HG02981 (cell line): Measurements from ENCODE around the gene JCAD.
"Not testable (repeated sequence)": the region's sequence is repeated elsewhere in the genome, so short reads cannot be mapped to it uniquely, and the experiment has no call there.

Experiments used
- ATAC-seq: cut with Tn5 transposase; IDR thresholded peaks from one replicate; pipeline ENCODE4 v1.9.1; 2021; ENCODE audit warnings: mild to moderate bottlenecking, moderate library complexity; ENCODE audit not compliant: unreplicated experiment

The JCAD gene

DNA sequence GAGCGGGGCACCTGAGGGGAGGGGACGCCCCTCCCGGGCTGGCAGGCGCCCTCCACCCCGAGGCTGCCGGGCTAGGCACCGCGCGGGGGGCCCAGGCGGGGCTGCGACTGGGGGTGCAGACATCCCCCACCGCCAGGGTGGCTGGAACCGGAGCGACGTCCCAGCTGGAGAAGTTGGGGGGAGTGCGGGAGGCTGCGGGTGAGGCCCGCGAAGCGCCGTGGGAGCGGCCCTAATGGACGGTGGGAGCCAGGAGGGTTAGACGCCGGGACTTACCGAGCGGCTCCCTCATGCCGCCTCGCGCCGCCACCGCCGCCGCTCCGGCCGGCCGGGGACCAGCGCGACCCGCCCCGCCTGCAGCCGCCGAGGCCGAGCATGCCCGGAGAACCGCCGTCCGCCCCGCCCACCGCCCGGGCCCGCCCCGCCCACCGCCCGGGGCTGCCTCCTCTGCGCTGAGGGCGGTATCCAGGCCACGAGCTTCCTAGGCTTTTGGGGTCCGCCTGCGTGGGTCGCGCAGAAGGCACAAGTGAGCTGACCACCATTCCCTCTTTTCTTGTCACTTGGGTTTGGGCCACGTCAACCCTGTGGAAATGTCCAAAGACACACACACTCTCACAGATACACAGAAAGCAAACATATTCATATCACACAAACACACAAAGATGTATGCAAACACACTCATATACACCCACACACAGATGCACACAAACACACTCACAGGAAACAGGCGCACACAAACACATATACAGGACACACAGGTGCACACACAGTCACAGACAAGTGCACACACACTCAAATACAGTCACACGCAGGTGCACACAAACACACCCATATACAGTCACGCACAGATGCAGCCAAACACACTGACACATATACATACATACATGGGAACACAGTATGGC lies at the start of gene JCAD:
Gene JCAD (minus strand): TSS at position 378 of the 899 bp plus-strand sequence. CDS start 11,774 bp downstream, outside the sequence.
- ATAC-seq: peak; percentile 54

DNA sequence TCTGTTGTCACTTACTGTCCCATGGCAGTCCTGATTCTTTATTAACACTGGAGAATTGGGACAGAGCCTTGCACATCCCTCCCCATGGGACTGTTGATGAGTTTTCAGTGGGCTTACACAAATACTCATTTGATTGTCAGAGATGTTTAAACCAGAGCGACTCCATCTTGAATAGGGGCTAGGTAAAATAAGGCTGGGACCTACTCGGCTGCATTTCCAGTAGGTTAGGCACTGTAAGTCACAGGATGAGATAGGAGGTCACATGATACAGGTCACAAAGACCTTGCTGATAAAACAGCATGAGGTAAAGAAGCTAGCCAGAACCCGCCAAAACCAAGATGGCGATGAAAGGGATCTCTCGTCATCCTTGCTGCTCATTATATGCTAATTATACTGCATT lies 47.6 kb upstream of the JCAD start:
- no peak for ATAC-seq

GRCh38 chr10:30103595-30104320 lies 44.4 kb upstream of the JCAD start:
- ATAC-seq: no peak

DNA sequence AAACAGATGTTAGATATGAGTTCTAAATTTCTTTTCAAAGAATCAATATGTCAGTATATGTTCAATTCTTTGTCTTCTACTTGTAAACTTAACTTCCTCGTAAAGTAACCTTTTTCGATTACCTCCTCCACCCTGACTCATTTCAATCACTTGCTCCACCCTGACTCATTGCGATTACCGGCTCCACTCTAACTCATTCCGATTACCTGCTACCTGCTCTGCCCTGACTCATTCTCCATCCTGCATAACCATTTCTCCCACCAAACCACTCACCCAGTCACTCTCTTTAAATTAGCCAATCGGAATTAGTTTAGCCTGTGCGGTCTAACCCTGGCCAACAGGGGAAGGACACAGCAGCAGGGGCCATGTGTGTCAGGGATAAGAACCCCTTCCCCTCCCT lies 40.3 kb upstream of the JCAD start:
- ATAC-seq: not testable (repeated sequence)

DNA sequence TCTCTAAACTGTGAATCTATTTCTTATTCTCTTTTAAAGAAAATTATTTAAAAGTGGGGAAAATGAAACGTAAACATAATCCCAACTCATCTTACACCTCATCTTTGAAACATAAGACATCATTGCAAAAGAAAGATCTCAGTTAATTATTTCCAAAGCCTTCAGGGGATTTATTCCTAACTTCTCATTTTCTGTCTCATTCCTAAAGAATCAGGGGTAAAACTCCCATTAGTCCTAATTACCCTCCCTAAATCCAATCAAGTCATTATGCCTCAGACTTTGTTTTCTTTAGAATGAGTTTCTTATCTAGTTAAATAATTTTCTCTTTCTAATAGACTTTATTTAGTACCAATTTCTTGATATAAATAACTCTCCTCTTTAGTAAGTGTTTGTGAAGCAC lies 39.7 kb upstream of the JCAD start:
- no peak for ATAC-seq

DNA sequence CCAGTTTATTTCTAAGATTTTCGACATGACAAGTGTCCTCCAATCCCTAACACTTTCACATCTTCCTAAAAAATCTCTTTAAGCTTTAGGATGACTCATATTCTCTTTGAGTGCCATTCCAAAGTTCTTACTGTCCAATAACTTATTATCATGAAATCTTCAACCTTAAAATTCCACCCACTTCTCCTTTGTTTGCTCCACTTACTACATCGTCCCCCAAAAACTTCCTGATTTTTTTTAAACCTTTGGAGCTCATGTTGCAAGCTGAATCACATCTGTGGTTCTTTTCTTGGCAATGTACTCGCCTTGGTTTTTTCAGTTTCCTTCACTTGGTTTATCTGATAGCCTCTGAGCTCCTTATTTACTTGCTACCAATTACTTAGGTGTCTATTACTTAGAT lies 39.2 kb upstream of the JCAD start:
- ATAC-seq: no peak

GRCh38 chr10:30096564-30096963 lies 37.2 kb upstream of the JCAD start:
- no peak for ATAC-seq

DNA sequence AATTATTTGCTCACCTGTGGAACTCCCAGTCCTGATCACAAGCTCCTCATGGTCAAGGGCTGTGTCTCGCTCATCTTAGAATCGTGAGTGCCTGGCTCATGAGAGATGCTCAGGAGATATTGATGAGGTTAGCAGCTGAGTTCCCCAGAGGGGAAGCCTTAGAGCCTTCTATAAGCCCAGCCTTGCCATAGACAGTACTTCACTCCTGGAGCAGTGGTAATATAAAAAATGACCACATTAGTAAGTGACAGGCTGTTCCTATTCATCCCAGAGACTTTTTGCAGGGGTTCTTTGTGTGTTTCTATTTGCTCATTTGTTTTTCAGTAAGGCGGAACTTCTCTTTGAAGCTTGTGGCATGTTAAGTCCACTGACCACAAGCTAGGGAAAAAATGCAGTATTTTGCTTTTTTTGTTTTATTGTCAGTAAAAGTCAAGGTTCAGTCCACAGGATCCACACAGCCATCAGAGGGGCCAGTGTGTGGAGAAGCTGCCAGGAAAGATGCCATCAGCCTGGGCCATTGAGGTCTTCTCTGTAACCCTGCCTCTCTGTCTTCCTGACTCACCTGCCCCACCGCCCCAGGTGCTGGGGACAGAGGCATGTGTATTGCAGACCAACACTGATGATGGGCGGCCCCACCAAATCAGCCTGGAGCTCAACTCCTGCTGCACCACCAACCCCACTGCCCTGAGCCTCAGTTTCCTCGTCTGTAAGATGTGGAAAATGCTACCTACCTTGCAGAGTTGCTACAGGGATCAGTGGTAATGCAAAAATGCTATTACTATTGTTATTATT lies 36.4 kb upstream of the JCAD start:
- ATAC-seq: no peak

- ATAC-seq: no peak
Observed at GRCh38 chr10:30094601-30095000, 35.2 kb upstream of the JCAD start.

DNA sequence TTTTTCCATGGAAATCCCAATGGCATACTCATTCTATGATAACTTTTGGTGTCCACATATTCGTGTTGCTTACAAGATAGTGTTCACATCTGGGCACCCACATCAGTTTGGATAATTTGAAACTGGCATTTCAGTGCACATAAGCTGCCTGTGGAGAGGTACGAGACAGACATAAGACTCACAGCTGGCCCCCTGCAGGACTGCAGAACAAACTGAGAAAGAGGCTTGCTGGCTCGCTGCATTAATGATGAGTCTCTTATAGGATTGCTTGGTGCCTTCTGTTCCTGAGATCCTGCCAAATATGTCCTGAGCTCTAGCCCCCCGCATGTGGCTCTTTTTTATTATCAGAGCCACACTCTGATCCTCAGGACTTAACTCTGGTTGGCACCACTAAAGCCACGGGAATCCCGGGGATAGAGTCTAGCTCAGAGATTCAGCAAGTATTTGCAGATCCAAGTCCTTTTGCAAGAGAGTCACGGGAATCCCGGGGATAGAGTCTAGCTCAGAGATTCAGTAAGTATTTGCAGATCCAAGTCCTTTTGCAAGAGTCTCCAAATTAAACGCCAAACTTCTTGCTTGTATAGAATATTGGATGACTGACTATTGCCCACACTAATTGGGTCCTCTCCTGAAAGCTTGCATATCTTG lies 34.0 kb upstream of the JCAD start:
- no peak for ATAC-seq

- ATAC-seq: no peak
Observed at GRCh38 chr10:30092151-30092790, 32.9 kb upstream of the JCAD start.

DNA sequence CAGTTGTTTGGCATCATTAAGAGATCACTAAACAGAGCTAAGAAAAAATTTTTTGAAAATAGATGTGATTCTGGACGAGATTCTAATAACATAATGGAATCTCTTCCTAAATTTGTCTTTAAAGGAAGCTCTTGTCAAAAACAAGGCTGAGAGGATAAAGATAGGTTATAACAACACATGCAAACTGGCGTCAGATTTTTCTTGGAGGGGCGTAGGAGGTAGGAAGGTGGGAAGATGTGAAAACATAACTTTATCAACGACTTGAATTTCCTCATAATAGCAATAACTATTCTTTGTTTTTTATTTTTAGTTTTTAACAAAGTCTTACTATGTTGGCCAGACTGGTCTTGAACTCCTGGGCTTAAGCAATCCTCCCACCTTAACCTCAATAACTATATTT lies 31.8 kb upstream of the JCAD start:
- no peak for ATAC-seq

DNA sequence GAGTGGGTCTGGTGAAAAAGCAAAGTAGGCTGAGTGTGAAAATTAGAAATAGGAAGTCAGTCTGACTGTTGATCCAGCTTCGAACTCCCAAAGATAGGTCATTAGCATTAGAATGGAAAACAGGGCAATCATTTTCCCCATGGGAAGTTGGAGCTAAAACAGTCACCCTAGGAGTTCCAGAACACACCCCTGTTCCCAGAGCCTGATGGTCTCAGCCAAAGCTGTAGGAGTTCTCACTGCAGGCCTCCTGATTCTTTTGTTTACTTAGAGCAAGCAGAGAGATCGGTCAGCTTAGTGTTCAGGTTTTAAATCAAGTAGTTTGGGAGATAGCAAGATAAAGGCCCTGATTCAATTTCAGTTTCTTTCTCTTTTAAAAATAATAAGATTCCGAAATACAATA lies 28.8 kb upstream of the JCAD start:
- ATAC-seq: no peak

DNA sequence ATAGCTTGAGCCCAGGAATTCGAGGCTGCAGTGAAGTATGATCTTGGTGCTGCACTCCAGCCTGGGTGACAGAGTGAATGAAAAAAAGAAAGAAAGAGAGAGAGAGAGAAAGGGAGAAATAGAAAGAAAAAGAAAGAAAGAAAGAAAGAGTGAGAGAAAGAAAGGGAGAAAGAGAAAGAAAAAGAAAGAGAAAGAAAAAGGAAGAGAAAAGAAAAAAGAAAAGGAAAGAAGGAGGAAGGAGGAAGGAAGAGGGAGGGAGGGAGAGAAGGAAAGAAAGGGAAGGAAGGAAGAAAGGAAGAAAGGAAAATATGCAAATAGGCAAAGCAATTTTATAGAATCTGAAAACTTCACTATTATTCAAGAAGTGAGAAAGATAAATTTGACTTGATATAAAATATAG lies 24.5 kb upstream of the JCAD start:
- ATAC-seq: no peak

DNA sequence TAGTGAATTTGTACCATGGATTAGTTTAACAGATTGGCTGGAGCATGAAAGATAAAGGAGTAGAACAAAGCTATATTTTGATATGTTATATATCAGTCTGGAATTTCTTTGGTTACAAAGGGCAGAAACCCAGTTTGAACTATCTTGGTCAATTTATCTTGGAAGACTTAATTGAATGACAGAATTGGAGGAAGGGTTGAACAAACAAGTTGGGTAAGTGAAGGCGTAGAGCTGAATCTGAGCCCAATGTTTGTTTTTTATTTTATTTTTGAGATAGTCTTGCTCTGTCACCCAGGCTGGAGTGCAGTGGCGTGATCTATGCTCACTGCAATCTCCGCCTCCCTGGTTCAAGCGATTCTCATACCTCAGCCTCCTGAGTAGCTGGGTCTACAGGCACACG lies 21.8 kb upstream of the JCAD start:
- ATAC-seq: no peak

- no peak for ATAC-seq
Observed at GRCh38 chr10:30080161-30080560, 20.8 kb upstream of the JCAD start.

DNA sequence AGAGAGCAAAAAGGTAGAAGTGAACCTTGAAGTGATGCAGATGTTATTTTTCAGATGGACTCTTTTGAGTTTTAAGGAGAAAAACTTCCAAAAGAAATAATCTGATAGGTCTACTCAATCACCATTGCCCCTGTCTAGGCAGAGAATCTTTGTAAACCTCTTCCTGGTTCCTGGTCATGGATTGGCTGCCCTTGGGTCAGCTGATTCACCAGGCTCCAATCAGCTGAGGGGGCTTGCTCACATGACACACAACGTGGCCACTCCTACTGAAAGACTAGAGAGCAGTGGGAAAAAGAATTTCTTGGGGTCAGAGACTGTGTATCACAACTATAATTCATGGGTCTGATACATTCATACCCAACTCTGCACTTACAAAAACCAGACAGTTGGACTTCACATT lies 20.0 kb upstream of the JCAD start:
- no peak for ATAC-seq

DNA sequence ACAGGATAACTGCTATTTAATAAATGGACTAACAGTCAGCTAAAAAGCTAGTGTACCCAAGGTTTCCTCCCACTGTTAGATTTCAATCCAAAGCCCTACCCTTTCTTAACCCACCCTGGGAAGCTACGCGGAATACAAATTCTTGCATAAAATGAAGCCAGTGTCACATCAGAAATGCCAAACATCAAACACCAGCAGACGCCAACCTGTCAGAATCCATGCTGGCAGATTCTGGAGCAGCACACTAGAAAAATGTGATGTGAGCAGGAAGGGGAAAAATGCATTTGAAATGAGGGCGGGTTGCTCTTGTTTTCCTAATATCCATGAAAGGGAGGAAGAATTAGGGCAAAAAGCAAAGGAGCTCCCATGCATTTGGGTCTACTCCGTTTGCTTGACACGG lies 16.1 kb upstream of the JCAD start:
- ATAC-seq: no peak

DNA sequence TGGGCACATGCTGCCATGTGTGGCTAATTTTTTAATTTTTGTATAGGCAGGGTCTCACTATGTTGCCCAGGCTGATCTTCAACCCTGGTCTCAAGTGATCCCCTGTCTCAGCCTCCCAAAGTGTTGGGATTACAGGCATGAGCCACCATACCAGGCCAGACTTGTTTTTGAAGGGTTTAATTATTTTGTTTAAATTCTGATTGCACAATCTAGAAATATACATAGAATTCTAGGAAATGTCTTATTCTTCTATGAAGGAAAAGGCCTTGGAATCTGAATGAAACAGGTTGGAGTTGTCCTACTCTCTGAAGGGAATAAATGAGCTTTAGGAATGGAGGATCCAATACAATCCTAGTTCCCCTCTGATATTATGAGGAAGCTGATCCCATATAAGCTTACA lies 15.5 kb upstream of the JCAD start:
- no peak for ATAC-seq

DNA sequence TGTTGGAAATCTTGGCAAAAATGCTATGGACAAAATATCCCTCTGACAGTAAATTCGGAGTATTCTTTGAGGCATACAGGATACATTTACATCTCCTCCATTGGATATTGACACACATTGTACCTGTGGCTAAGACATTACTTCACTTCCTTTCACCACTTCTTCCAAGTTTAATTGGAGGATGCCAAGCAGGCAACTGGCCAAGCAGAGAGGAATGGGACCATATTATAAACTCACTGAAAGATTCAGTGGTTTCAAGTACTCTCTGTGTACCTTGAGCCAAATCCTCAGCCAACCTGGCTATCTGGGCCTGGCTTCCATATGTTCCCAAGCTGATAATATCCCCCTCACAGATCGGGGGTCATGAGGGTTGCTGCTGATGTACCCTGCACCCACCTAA lies 14.7 kb upstream of the JCAD start:
- ATAC-seq: no peak

DNA sequence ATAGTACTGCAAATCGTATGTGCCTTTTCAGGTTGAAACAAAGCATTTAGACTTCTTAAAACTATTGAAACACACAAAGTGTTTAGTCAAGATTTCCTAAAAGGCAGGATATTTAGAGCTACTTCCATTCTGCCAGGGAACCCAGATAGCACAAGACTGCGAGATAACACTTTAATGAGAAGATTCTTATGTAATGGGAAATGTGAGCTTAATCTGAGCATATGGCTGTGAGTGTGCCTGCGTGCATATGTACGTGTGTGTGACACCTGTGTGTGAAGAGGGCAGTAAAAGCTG lies 14.3 kb upstream of the JCAD start:
- ATAC-seq: no peak
